Suprapubic skin (tissue), 3 donors: ENCODE measurements around the gene CHPT1.

Source experiments
- CTCF ChIP-seq, 2 donors: fragments of 200-600 bp in 1 of 2; fragments of 450-650 bp in 1 of 2; sonication (generic) in 1 of 2; IDR thresholded peaks; one replicate each; pipeline ENCODE4 v1.5.1; 2016 to 2019; ENCODE audit warnings: antibody characterized with exemption in 2 of 2, mild to moderate bottlenecking in 1 of 2, moderate library complexity in 1 of 2
- POLR2A ChIP-seq, 2 donors: fragments of 450-650 bp; IDR thresholded peaks; one replicate each; pipeline ENCODE4 v1.6.1; 2017; ENCODE audit warnings: antibody characterized with exemption in 2 of 2, mild to moderate bottlenecking in 2 of 2, moderate library complexity in 2 of 2

GRCh38 chr12:101671833-101672232, 25.6 kb upstream of the CHPT1 start:
- TF ChIP-seq CTCF (IDR thresholded peaks at IDR 0.05) (no peak), POLR2A (IDR thresholded peaks at IDR 0.05) (no peak)
